HepG2 (cell line): Measurements from ENCODE around the gene TBX10. TPM values are rescaled to one million over a fixed set of nuclear protein-coding genes. Genes with fewer than 3 reads are reported as not detected.
A peak's percentile ranks its signal among the peaks of the same experiment; 100 is the strongest.

Source experiments
- ARID2 ChIP-seq: sonication (generic); formaldehyde crosslinking; IDR thresholded peaks from 2 replicates; pipeline ENCODE4 v1.8.1; 2022; ENCODE audit warnings: mild to moderate bottlenecking, missing genetic modification reagents, borderline replicate concordance
- CBX5 ChIP-seq: sonication (generic); formaldehyde crosslinking; IDR thresholded peaks from 2 replicates; pipeline ENCODE4 v1.4.0; 2020; ENCODE audit warnings: missing genetic modification reagents, borderline replicate concordance
- ETV5 ChIP-seq: IDR thresholded peaks from 2 replicates; pipeline ENCODE4 v1.6.1; 2018; ENCODE audit warnings: missing biosample characterization, missing genetic modification reagents, inconsistent platforms, borderline replicate concordance
- GZF1 ChIP-seq: sonication (generic); formaldehyde crosslinking; IDR thresholded peaks from 2 replicates; pipeline ENCODE4 v1.5.1; 2020; ENCODE audit warnings: mild to moderate bottlenecking, missing genetic modification reagents
- MEIS2 ChIP-seq: sonication (generic); formaldehyde crosslinking; IDR thresholded peaks from 2 replicates; pipeline ENCODE4 v1.9.0; 2021; ENCODE audit warnings: mild to moderate bottlenecking, missing genetic modification reagents
- MTF1 ChIP-seq: sonication (generic); formaldehyde crosslinking; IDR thresholded peaks from 2 replicates; pipeline ENCODE4 v1.5.0; 2020; ENCODE audit warnings: missing genetic modification reagents
- MZF1 ChIP-seq: sonication (generic); formaldehyde crosslinking; IDR thresholded peaks from 2 replicates; pipeline ENCODE4 v1.8.1; 2023; ENCODE audit warnings: mild to moderate bottlenecking, missing genetic modification reagents, borderline replicate concordance
- PITX1 ChIP-seq: sonication (generic); formaldehyde crosslinking; IDR thresholded peaks from 2 replicates; pipeline ENCODE4 v1.5.1; 2020; ENCODE audit warnings: mild to moderate bottlenecking, missing genetic modification reagents
- POGK ChIP-seq: sonication (generic); formaldehyde crosslinking; conservative IDR thresholded peaks from 2 replicates; pipeline ENCODE4 v1.8.0; 2022; ENCODE audit warnings: mild to moderate bottlenecking, moderate library complexity, missing genetic modification reagents
- SAP130 ChIP-seq: IDR thresholded peaks from 2 replicates; pipeline ENCODE4 v1.6.1; 2016; ENCODE audit warnings: low read depth
- SATB2 ChIP-seq: sonication (generic); formaldehyde crosslinking; IDR thresholded peaks from 2 replicates; pipeline ENCODE4 v1.5.0; 2020; ENCODE audit warnings: missing genetic modification reagents
- SCMH1 ChIP-seq: sonication (generic); formaldehyde crosslinking; IDR thresholded peaks from 2 replicates; pipeline ENCODE4 v1.9.0; 2021; ENCODE audit warnings: missing genetic modification reagents, mild to moderate bottlenecking, borderline replicate concordance
- SIN3A ChIP-seq: IDR thresholded peaks from 2 replicates; pipeline ENCODE4 v1.6.1; 2011; ENCODE audit warnings: low read depth, mild to moderate bottlenecking, control low read depth, low read length, borderline replicate concordance
- SNRNP70 ChIP-seq: fragments of 200-400 bp; formaldehyde crosslinking; IDR thresholded peaks from 2 replicates; pipeline ENCODE4 v1.6.1; 2017; ENCODE audit warnings: mild to moderate bottlenecking, low read depth, low read length, moderate library complexity
- STAG1 ChIP-seq: sonication (generic); formaldehyde crosslinking; IDR thresholded peaks from 2 replicates; pipeline ENCODE4 v1.4.0; 2020; ENCODE audit warnings: missing genetic modification reagents
- TCF7 ChIP-seq: sonication (generic); IDR thresholded peaks from 2 replicates; pipeline ENCODE4 v1.6.1; 2016; ENCODE audit warnings: antibody characterized with exemption, low read depth
- ZNF225 ChIP-seq: sonication (generic); formaldehyde crosslinking; IDR thresholded peaks from 2 replicates; pipeline ENCODE4 v1.4.0; 2020; ENCODE audit warnings: mild to moderate bottlenecking, missing genetic modification reagents
- ZNF235 ChIP-seq: sonication (generic); formaldehyde crosslinking; IDR thresholded peaks from 2 replicates; pipeline ENCODE4 v1.8.1; 2023; ENCODE audit warnings: mild to moderate bottlenecking, missing genetic modification reagents, borderline replicate concordance
- ZNF496 ChIP-seq: sonication (generic); formaldehyde crosslinking; IDR thresholded peaks from 2 replicates; pipeline ENCODE4 v1.8.1; 2023; ENCODE audit warnings: mild to moderate bottlenecking, moderate library complexity, missing genetic modification reagents; ENCODE audit not compliant: insufficient replicate concordance
- ZNF549 ChIP-seq: sonication (generic); formaldehyde crosslinking; IDR thresholded peaks from 2 replicates; pipeline ENCODE4 v1.5.0; 2020; ENCODE audit warnings: missing genetic modification reagents
- ZNF564 ChIP-seq: sonication (generic); formaldehyde crosslinking; IDR thresholded peaks from 2 replicates; pipeline ENCODE4 v1.8.1; 2023; ENCODE audit warnings: mild to moderate bottlenecking, missing genetic modification reagents
- ZNF792 ChIP-seq: IDR thresholded peaks from 2 replicates; pipeline ENCODE4 v1.6.1; 2016
- ZNF83 ChIP-seq: sonication (generic); formaldehyde crosslinking; IDR thresholded peaks from 2 replicates; pipeline ENCODE4 v1.4.0; 2020; ENCODE audit warnings: missing genetic modification reagents, mild to moderate bottlenecking, borderline replicate concordance
- ZSCAN25 ChIP-seq: sonication (generic); formaldehyde crosslinking; IDR thresholded peaks from 2 replicates; pipeline ENCODE4 v1.8.0; 2022; ENCODE audit warnings: mild to moderate bottlenecking, missing genetic modification reagents
- polyA plus RNA-seq, 8 experiments: library from polyadenylated mRNA; depleted of rRNA in 3 of 8; stranded (reverse) in 7 of 8; unstranded in 1 of 8; fragments of >200 nt; fragmentation: Illumina TruSeq in 4 of 8; extraction: Trizol in 4 of 8; gene quantifications; 2 replicates each; pipeline versions ENCODE4 v1.2.1 to v1.2.3, GENCODE V29; 2011 to 2016; ENCODE audit warnings: low read depth in 4 of 8, missing spikeins in 1 of 8, mixed read lengths in 1 of 8; ENCODE audit not compliant: insufficient read depth in 1 of 8
- total RNA-seq, 5 experiments: library from RNA; depleted of rRNA; stranded (reverse); fragments of >200 nt; fragmentation: Illumina TruSeq; extraction: Trizol; gene quantifications; 2 replicates each; pipeline ENCODE4 v1.2.3, GENCODE V29; 2016; ENCODE audit warnings: low read depth in 1 of 5
- TF ChIP-seq, protein P1 (sequence below): sonication (generic); formaldehyde crosslinking; IDR thresholded peaks from 2 replicates; pipeline ENCODE4 v1.4.0; 2020; ENCODE audit warnings: missing genetic modification reagents

The TBX10 gene
- total and polyA plus RNA-seq, 2 of the 13 experiments (the other 11 are each of a cell fraction or from before 2014, with no cell fraction given), result 0.27 to 1.7 TPM

- no peak for TF ChIP-seq ZSCAN25 (CRISPR knock-in tag)
- no peak for TF ChIP-seq ZNF225
- TF ChIP-seq ZNF496 (CRISPR knock-in tag), result no peak
- TF ChIP-seq ETV5, result no peak
- no peak for TF ChIP-seq ZNF564 (CRISPR knock-in tag)
- TF ChIP-seq TCF7, result no peak
- TF ChIP-seq PITX1, result no peak
- TF ChIP-seq ZNF792, result no peak
- TF ChIP-seq SNRNP70, result no peak
- no peak for TF ChIP-seq GZF1 (CRISPR knock-in tag)
- no peak for TF ChIP-seq ZNF549 (CRISPR knock-in tag)
- peak; percentile 72 for TF ChIP-seq STAG1 (CRISPR knock-in tag)
- no peak for TF ChIP-seq MTF1
- TF ChIP-seq ZNF235 (CRISPR knock-in tag), result no peak
- 0 out of 2 replicates have a peak, but pooled peaks have one; percentile 19 for TF ChIP-seq SAP130 (CRISPR knock-in tag)
- TF ChIP-seq ARID2, result no peak
- TF ChIP-seq ZNF83, result no peak
- no peak for TF ChIP-seq SCMH1 (CRISPR knock-in tag)
- no peak for TF ChIP-seq SATB2 (CRISPR knock-in tag)
- TF ChIP-seq SIN3A, result no peak
- no peak for TF ChIP-seq MEIS2 (CRISPR knock-in tag)
- no peak for TF ChIP-seq POGK
- TF ChIP-seq MZF1, result no peak
- TF ChIP-seq, protein P1, sequence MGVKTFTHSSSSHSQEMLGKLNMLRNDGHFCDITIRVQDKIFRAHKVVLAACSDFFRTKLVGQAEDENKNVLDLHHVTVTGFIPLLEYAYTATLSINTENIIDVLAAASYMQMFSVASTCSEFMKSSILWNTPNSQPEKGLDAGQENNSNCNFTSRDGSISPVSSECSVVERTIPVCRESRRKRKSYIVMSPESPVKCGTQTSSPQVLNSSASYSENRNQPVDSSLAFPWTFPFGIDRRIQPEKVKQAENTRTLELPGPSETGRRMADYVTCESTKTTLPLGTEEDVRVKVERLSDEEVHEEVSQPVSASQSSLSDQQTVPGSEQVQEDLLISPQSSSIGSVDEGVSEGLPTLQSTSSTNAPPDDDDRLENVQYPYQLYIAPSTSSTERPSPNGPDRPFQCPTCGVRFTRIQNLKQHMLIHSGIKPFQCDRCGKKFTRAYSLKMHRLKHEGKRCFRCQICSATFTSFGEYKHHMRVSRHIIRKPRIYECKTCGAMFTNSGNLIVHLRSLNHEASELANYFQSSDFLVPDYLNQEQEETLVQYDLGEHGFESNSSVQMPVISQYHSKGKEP (CRISPR knock-in tag), result no peak
- TF ChIP-seq CBX5 (CRISPR knock-in tag), result peak; percentile 49; the same call in 1 of the 2 replicates
Observed at GRCh38 chr11:67644042-67644441, 4.5 kb upstream of the TBX10 start (continued).
